NCI-H2227 treated with DMSO at 0.1 percent for 48 hours (cell line): ENCODE results near the gene STRIP2.
"Not testable (repeated sequence)": the region's sequence is repeated elsewhere in the genome, so short reads cannot be mapped to it uniquely, and the experiment has no call there.

Source experiments
- DNase-seq: peaks from one replicate; lab custom pipeline; 2025; lab: John Stamatoyannopoulos, UW

Gene STRIP2

GRCh38 chr7:129453510-129454248, 19.4 kb downstream of the STRIP2 start:
- DNase-seq = no peak

- no peak for DNase-seq
Observed at GRCh38 chr7:129454249-129454551, 20.0 kb downstream of the STRIP2 start.

- no peak for DNase-seq
Observed at GRCh38 chr7:129456421-129456820, 22.2 kb downstream of the STRIP2 start.

- no peak for DNase-seq
Observed at GRCh38 chr7:129457101-129457500, 22.9 kb downstream of the STRIP2 start.

- DNase-seq = no peak
Observed at GRCh38 chr7:129458171-129458570, 23.9 kb downstream of the STRIP2 start.

GRCh38 chr7:129461809-129462208, 27.6 kb downstream of the STRIP2 start:
- peak; percentile 24 for DNase-seq

- no peak for DNase-seq
Observed at GRCh38 chr7:129462420-129462819, 28.2 kb downstream of the STRIP2 start.

GRCh38 chr7:129464194-129464593, 30.0 kb downstream of the STRIP2 start:
- no peak for DNase-seq

GRCh38 chr7:129465080-129465479, 30.8 kb downstream of the STRIP2 start:
- DNase-seq = no peak

GRCh38 chr7:129466796-129467195, 32.6 kb downstream of the STRIP2 start:
- no peak for DNase-seq

- DNase-seq = no peak
Observed at GRCh38 chr7:129468087-129468486, 33.9 kb downstream of the STRIP2 start.

GRCh38 chr7:129468547-129468946, 34.3 kb downstream of the STRIP2 start:
- DNase-seq = no peak

- no peak for DNase-seq
Observed at GRCh38 chr7:129469930-129470329, 35.7 kb downstream of the STRIP2 start.

GRCh38 chr7:129470411-129470810, 36.2 kb downstream of the STRIP2 start:
- DNase-seq = no peak

- DNase-seq = no peak
Observed at GRCh38 chr7:129471402-129471827, 37.2 kb downstream of the STRIP2 start.

- DNase-seq = not testable (repeated sequence)
Observed at GRCh38 chr7:129475931-129476330, 41.7 kb downstream of the STRIP2 start.

- DNase-seq = not testable (repeated sequence)
Observed at GRCh38 chr7:129476398-129476797, 42.2 kb downstream of the STRIP2 start.

GRCh38 chr7:129479831-129480230, 45.6 kb downstream of the STRIP2 start:
- no peak for DNase-seq

- no peak for DNase-seq
Observed at GRCh38 chr7:129480674-129481363, 46.6 kb downstream of the STRIP2 start.

- DNase-seq = not testable (repeated sequence)
Observed at GRCh38 chr7:129481376-129481775, 47.1 kb downstream of the STRIP2 start.

- DNase-seq = no peak
Observed at GRCh38 chr7:129482781-129483180, 48.5 kb downstream of the STRIP2 start.

GRCh38 chr7:129489491-129489890, 55.3 kb downstream of the STRIP2 start:
- no peak for DNase-seq

GRCh38 chr7:129492391-129492790, 58.2 kb downstream of the STRIP2 start:
- no peak for DNase-seq

- no peak for DNase-seq
Observed at GRCh38 chr7:129493555-129493954, 59.3 kb downstream of the STRIP2 start.
